Measurements from ENCODE around the gene VPS35L. TPM values are rescaled to one million over a fixed set of nuclear protein-coding genes. Genes with fewer than 3 reads are reported as not detected.

Gene VPS35L
- total RNA-seq, 1 donor from 2014 or later = 45.7 TPM

DNA sequence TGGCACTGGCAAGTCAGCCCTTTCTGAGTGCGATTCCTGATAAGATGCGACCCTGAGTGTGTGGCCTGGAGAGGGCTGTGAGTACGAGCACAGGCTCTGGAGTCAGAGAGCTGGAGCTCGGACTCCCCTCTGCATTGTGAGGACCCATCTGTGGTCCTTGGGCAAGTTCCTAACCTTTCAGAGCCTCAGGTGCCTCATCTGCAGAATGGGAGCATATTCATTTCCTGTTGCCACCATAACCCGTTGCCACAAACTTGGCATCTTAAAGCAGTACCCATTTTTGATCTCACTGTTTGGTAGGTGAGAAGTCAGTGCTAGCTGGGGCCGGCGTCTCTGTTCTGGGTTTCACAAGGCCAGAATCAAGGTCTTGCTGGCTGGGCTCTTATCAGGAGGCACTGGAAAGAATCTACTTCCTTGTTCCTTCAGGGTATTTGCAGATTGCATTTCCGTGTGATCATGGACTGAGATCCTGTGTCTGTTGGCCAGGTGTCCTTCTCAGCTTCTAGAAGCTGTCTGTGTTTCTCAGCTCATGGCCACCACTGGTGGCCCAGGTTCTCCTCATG, 142.3 kb downstream of the VPS35L start:
- Mint-ChIP-seq H3K4me1 (ENCODE audit: low read depth) (peaks cover 18% of the 10 kb centered on the region), H3K27ac (no peak overlapping the region), H3K4me3 (ENCODE audit: low read depth) (no peak overlapping the region), H3K36me3 (ENCODE audit: low read depth) (peaks cover 60% of the 10 kb centered on the region), H3K27me3 (ENCODE audit: low read depth) (no peaks in the 10 kb centered on the region), H3K9me3 (no peaks in the 10 kb centered on the region)
- intact Hi-C loops (cut with micrococcal nuclease) = no loop called here
- DNase-seq (ENCODE audit: low spot score) = no peak

DNA sequence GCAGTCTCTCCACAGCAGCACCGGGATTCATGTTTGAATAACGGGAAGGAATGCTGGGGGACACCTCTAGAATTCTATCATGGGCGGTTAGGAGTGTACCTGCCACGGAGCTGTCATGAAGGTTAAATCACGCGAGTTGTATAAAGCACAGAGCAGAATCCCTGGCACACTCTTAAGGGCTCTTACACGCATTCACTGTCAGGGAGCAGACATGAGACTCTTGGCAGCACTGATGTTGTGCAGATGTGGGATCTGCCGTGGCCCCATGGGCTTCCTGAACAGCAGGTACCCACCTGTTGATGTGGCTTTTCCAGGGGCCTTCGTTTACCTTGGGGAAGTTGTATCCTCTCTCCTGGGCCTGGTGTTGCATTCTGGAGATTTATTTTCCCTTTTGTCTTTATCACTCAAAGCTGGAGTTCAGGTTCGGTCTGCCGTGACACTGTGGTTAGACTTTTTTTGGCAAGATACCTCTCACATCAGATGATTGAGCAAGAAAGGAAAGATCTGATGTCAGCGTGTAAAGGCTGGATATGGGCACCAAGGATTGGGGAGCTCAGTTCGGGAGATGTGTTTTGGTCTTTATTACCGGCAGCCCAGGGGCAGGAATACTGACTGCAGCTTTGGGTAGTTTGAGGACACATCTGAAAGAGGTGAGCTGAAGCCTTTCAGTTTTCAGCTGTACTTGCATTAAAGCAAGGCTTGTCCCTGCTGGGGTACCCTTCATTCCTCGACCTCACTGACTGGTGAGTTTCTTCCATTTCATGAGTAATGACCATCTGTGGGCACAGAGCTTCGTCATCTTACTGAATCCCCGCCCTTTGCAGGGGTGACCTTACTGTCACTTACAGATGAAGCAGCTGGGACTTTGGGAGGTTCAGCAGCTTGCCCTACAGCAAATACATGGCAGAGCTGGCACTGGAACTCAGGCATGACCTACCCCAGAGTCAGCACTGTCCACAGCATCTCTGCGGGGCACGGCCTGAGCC, 143.3 kb downstream of the VPS35L start:
- intact Hi-C loops (cut with micrococcal nuclease) = no loop called here
- Mint-ChIP-seq H3K36me3 (ENCODE audit: low read depth) (peaks cover 65% of the 10 kb centered on the region), H3K9me3 (no peaks in the 10 kb centered on the region), H3K27ac (peak overlapping the region; percentile 54), H3K4me3 (ENCODE audit: low read depth) (no peak overlapping the region), H3K27me3 (ENCODE audit: low read depth) (no peaks in the 10 kb centered on the region), H3K4me1 (ENCODE audit: low read depth) (peaks cover 18% of the 10 kb centered on the region)
- DNase-seq (ENCODE audit: low spot score) = no peak

DNA sequence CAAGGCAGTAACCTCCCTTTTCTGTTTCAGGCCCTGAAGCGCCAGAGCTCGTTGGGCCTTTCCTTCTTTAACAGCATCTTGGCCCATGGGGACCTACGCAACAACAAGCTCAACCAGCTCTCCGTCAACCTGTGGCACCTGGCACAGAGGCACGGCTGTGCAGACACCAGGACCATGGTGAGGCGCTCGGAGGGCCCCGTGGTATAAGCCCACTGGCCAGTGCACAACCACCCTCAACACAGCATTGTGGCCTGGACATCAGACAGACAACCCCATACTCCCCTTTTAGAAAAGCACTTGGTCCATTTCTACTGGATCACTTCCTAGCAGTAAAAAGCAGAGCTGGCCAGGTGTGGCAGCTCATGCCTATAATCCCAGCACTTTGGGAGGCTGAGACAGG, 144.0 kb downstream of the VPS35L start:
- intact Hi-C loops (cut with micrococcal nuclease) = no loop called here
- no peaks in the 10 kb centered on the region for H3K9me3 Mint-ChIP-seq
- DNase-seq (ENCODE audit: low spot score) = no peak
- H3K36me3 Mint-ChIP-seq (ENCODE audit: low read depth) = peaks cover 66% of the 10 kb centered on the region
- no peak overlapping the region for H3K27ac Mint-ChIP-seq
- peaks cover 18% of the 10 kb centered on the region for H3K4me1 Mint-ChIP-seq (ENCODE audit: low read depth)
- no peaks in the 10 kb centered on the region for H3K27me3 Mint-ChIP-seq (ENCODE audit: low read depth)
- H3K4me3 Mint-ChIP-seq (ENCODE audit: low read depth) = no peak overlapping the region

DNA sequence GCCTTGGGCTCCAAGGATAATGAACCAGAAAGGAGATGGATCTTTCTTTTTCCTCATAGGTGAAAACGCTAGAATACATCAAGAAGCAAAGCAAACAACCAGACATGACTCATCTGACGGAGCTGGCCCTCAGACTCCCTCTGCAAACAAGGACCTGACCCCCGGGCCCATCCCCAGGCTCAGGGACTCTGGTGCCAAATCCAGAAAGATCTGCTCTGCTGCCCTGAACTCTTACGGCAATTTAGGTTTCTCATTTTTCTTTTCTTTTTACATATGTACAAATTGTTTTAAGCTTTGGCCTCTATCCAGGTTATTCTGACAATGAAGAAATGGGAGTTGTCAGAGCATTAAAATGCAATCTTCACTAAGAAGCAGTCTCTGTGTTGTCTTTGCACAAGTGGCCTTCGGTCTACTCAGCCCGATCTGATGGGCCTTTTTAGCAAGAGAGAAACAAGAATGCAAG, 144.8 kb downstream of the VPS35L start:
- Mint-ChIP-seq H3K36me3 (ENCODE audit: low read depth) (peaks cover 69% of the 10 kb centered on the region), H3K4me3 (ENCODE audit: low read depth) (no peak overlapping the region), H3K4me1 (ENCODE audit: low read depth) (peaks cover 18% of the 10 kb centered on the region), H3K9me3 (no peaks in the 10 kb centered on the region), H3K27ac (no peak overlapping the region), H3K27me3 (ENCODE audit: low read depth) (no peaks in the 10 kb centered on the region)
- intact Hi-C loops (cut with micrococcal nuclease) = no loop called here
- no peak for DNase-seq (ENCODE audit: low spot score)

DNA sequence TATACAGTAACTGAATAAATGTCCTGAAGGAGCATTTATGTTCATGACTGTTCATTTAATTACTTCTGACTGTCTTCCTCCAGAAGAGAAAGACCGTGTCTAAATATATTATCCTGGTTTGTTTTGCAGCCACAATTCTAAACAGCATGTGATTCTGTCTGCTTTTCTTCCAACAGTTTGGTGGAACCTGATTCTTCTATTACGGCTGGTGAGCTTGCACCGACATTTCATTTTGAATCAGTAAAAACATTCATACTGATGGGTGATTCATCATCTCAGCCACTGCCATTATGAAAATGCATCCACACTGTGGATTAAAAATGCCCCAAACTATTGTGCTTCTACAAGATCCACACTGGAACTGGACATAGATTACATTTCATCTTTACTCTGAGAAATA, 145.6 kb downstream of the VPS35L start:
- Mint-ChIP-seq H3K4me1 (ENCODE audit: low read depth) (peaks cover 17% of the 10 kb centered on the region), H3K36me3 (ENCODE audit: low read depth) (peaks cover 76% of the 10 kb centered on the region), H3K27me3 (ENCODE audit: low read depth) (no peaks in the 10 kb centered on the region), H3K9me3 (no peaks in the 10 kb centered on the region), H3K27ac (no peak overlapping the region), H3K4me3 (ENCODE audit: low read depth) (no peak overlapping the region)
- intact Hi-C loops (cut with micrococcal nuclease) = no loop called here
- DNase-seq (ENCODE audit: low spot score) = no peak

DNA sequence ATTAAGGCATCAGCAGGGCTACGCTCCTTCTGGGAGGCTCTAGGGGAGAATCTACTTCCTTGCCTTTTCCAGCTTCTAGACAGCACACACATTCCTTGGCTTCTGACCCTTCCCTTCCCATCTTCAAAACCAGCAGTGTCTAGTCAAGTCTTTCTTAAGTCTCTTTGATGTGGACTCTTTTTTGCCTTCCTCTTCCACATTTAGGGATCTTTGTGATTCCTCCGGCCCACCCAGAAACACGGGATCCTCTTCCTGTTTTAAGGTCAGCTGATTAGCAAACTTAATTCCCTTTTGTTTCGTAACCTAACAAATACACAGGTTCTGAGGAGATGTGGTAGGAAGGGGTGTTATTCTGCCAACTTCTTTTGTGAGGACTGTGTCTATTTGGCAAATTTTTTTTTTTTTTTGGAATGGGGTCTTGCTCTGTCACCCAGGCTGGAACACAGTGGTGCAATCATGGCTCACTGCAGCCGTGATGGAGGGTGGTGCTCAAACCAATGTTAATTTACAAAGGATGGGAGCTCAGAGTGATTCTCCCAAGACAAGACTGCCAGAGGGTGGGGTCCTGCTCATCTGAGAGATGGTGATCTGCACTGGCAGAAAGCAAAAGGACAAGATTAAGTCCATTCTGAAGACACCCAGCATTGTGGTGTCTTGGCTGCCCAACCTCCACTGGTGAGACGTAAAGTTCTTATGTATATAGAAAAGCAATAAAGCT, 147.8 kb downstream of the VPS35L start:
- DNase-seq (ENCODE audit: low spot score) = no peak

DNA sequence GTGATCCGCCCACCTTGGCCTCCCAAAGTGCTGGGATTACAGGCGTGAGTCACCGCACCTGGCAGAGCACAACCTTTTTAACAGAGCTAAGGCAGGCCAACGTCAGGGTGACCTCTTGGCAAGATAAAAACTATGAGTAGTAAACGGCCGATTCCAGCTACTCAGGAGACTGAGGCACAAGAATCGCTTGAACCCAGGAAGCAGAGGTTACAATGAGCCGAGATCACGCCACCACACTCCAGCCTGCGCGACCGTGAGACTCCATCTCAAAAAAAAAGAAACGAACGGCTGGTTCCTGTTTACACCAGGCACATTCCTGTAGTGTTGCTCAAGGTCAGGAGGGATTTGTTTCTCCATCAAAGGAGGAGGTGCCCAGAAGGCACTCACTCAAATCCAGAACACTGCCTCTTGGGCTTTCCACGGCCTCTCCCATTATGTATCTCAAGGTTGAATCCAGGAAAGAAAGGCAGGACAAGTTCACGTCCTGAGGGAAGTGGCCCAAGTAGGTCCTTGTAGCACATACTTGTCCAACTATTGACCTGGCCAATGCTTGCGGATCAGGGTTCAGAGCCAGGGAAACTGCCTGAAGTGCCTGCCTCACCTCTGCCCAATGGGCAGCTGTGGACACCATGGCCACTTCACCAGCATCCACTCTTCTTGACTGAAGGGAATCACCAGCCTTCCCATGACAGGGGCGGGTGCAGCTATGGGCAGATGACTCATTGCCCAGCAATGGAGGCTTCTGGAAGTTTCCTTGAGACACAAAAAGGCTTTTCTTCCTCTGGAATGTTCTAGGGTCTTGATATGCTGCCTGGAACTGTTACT, 149.0 kb downstream of the VPS35L start:
- H3K4me3 Mint-ChIP-seq (ENCODE audit: low read depth) = no peak overlapping the region
- no peak overlapping the region for H3K27ac Mint-ChIP-seq
- intact Hi-C loops (cut with micrococcal nuclease) = no loop called here
- H3K36me3 Mint-ChIP-seq (ENCODE audit: low read depth) = peaks cover 72% of the 10 kb centered on the region
- no peaks in the 10 kb centered on the region for H3K4me1 Mint-ChIP-seq (ENCODE audit: low read depth)
- no peak for DNase-seq (ENCODE audit: low spot score)
- H3K9me3 Mint-ChIP-seq = no peaks in the 10 kb centered on the region
- no peaks in the 10 kb centered on the region for H3K27me3 Mint-ChIP-seq (ENCODE audit: low read depth)

More for the DNA sequence above, 147.8 kb downstream of the VPS35L start:
- peaks cover 7% of the 10 kb centered on the region for H3K4me1 Mint-ChIP-seq (ENCODE audit: low read depth)
- peaks cover 73% of the 10 kb centered on the region for H3K36me3 Mint-ChIP-seq (ENCODE audit: low read depth)
- intact Hi-C loops (cut with micrococcal nuclease) = no loop called here
- H3K27me3 Mint-ChIP-seq (ENCODE audit: low read depth) = no peaks in the 10 kb centered on the region
- H3K4me3 Mint-ChIP-seq (ENCODE audit: low read depth) = no peak overlapping the region
- no peak overlapping the region for H3K27ac Mint-ChIP-seq
- no peaks in the 10 kb centered on the region for H3K9me3 Mint-ChIP-seq

DNA sequence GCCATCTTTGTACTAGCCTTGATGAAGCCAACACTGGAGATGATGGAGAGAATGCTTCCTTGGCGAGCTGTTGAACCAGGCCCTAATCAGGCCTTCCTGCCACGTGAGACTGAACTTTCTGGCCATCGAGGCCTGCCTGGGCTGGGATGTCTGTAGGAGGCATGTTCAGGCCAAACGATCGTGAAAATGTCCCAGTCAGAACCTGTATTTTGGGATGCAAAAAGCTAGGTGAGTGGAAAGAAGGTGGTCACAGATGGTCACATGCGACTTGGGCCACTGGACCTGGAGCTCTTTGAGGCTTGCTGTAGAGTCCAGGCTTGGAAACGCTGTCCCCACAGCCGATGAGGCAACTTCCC, 149.6 kb downstream of the VPS35L start:
- no peaks in the 10 kb centered on the region for H3K27me3 Mint-ChIP-seq (ENCODE audit: low read depth)

DNA sequence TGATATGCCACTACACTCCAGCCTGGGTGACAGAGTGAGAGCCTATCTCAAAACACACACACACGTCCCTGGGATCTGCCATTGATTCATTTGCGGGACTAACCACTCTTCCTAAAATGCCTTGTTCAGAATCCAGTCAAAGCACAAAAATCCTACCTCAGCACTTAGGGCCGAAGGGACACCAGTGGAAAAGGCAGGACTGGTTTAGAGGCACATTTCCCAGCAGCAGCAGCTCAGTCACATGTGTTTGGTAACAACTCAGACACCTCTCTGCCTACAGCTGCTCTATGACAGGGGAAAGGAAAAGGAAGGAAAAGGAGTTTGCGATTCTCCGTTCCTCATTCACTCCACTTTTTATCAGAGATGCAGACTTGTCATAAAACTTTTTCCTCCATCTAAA, 150.3 kb downstream of the VPS35L start:
- DNase-seq (ENCODE audit: low spot score) = no peak
- intact Hi-C loops (cut with micrococcal nuclease) = no loop called here
- no peak overlapping the region for H3K27ac Mint-ChIP-seq
- peaks cover 64% of the 10 kb centered on the region for H3K36me3 Mint-ChIP-seq (ENCODE audit: low read depth)
- no peaks in the 10 kb centered on the region for H3K27me3 Mint-ChIP-seq (ENCODE audit: low read depth)
- no peaks in the 10 kb centered on the region for H3K9me3 Mint-ChIP-seq
- H3K4me1 Mint-ChIP-seq (ENCODE audit: low read depth) = no peaks in the 10 kb centered on the region
- no peak overlapping the region for H3K4me3 Mint-ChIP-seq (ENCODE audit: low read depth)

More for the DNA sequence above, 149.6 kb downstream of the VPS35L start:
- H3K9me3 Mint-ChIP-seq = no peaks in the 10 kb centered on the region
- DNase-seq (ENCODE audit: low spot score) = no peak
- H3K4me3 Mint-ChIP-seq (ENCODE audit: low read depth) = no peak overlapping the region
- no peaks in the 10 kb centered on the region for H3K4me1 Mint-ChIP-seq (ENCODE audit: low read depth)
- intact Hi-C loops (cut with micrococcal nuclease) = no loop called here
- no peak overlapping the region for H3K27ac Mint-ChIP-seq
- peaks cover 71% of the 10 kb centered on the region for H3K36me3 Mint-ChIP-seq (ENCODE audit: low read depth)

DNA sequence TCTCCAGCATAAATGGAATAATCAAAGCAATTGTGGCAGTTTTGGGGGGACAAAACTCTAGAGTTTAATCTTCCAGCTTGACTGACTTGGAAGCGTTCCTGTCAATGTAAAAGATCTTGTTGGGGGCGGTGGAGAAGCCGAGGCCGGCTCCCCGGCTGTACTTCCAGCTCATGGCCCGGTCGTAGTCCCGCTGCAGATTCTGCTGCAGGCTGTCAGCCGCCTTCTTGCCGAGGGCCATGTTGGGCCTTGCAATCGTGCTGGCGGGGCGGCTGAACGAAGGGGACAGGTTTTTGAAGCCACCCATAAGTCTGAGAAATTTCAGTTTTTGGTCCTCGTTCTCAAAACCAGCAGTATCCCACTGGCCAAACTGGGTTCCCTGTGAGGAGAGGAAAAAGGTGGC, 151.3 kb downstream of the VPS35L start:
- peaks cover 58% of the 10 kb centered on the region for H3K36me3 Mint-ChIP-seq (ENCODE audit: low read depth)
- intact Hi-C loops (cut with micrococcal nuclease) = no loop called here
- H3K4me1 Mint-ChIP-seq (ENCODE audit: low read depth) = no peaks in the 10 kb centered on the region
- no peak overlapping the region for H3K27ac Mint-ChIP-seq
- no peaks in the 10 kb centered on the region for H3K9me3 Mint-ChIP-seq
- no peak overlapping the region for H3K4me3 Mint-ChIP-seq (ENCODE audit: low read depth)
- no peaks in the 10 kb centered on the region for H3K27me3 Mint-ChIP-seq (ENCODE audit: low read depth)
- no peak for DNase-seq (ENCODE audit: low spot score)

DNA sequence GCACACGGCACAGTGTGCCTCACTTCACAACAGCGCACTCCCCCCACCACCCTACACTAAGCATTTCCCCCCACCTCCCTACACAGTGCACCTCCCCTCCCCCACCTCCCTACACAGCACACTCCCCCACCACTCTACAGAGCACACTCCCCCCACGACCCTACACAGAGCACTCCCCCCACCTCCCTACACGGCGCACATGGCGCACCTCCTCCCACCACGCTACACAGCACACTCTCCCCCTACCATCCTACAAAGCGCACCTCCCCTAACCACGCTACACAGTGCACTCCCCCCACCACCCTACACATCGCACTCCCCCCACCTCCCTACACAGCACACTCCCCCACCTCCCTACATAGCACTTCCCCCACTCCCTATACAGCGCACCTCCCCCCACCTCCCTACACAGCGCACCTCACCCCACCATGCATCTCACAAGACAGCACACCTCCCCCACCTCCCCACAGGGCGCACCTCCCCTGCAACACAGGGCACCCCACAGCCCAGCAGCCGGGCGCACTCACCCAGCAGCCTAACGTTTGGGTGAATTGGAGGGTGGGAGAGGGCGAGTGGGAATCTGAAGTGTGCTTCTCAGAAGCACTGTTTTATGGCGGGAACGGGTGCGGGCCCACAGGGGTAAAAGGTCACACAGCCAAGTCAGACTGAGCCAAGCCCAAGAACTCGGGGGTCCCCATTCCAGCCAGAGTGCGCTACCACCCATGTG, 152.2 kb downstream of the VPS35L start:
- intact Hi-C loops (cut with micrococcal nuclease) = no loop called here
- Mint-ChIP-seq H3K4me3 (ENCODE audit: low read depth) (no peak overlapping the region), H3K4me1 (ENCODE audit: low read depth) (no peaks in the 10 kb centered on the region), H3K9me3 (no peaks in the 10 kb centered on the region), H3K27me3 (ENCODE audit: low read depth) (no peaks in the 10 kb centered on the region), H3K27ac (no peak overlapping the region), H3K36me3 (ENCODE audit: low read depth) (peaks cover 53% of the 10 kb centered on the region)
- DNase-seq (ENCODE audit: low spot score) = no peak
